IPS-18a (cell line): ENCODE data around the gene NEURL1.
"Not testable (repeated sequence)": the region's sequence is repeated elsewhere in the genome, so short reads cannot be mapped to it uniquely, and the experiment has no call there.

Experiments
- H3K27ac ChIP-seq: one replicate; pipeline ENCODE4 v1.5.1; 2013; ENCODE audit warnings: low read length
- H3K27me3 ChIP-seq: one replicate; pipeline ENCODE4 v1.6.1; 2013; ENCODE audit warnings: mild to moderate bottlenecking, low read length; ENCODE audit not compliant: control insufficient read depth, insufficient read depth
- H3K36me3 ChIP-seq: one replicate; pipeline ENCODE4 v1.6.1; 2013; ENCODE audit warnings: low read depth, low read length; ENCODE audit not compliant: control insufficient read depth
- H3K4me1 ChIP-seq: one replicate; pipeline ENCODE4 v1.6.1; 2013; ENCODE audit warnings: low read depth, low read length; ENCODE audit not compliant: control insufficient read depth
- H3K4me3 ChIP-seq: one replicate; pipeline ENCODE4 v1.5.1; 2013; ENCODE audit warnings: low read length
- H3K9ac ChIP-seq: one replicate; pipeline ENCODE4 v1.6.1; 2013; ENCODE audit warnings: mild to moderate bottlenecking, low read length, moderate library complexity
- H3K9me3 ChIP-seq: one replicate; pipeline ENCODE4 v1.6.1; 2013; ENCODE audit warnings: low read depth, low read length; ENCODE audit not compliant: control insufficient read depth

The NEURL1 gene

DNA sequence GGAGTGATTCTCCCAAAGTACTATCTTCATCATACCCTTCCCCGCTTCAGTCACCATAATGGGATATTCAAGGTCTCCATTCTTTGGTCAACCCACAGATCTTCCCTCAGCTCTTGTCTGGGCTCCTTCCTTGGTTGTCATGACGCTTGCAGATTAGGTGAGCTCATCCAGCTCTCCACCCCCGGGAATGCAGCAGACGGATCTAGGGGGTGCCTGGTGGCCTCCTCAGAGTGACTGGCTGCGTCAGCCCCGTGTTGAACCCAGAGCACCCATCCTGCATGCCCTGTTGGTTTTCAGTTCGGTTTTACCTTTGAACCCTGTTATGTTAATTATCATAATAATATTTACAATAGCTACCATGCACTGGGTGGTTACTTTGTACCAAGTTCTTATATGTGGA is 6.4 kb downstream of the NEURL1 start:
- Histone ChIP-seq H3K4me1 (peaks cover 2% of the 10 kb centered on the region), H3K36me3 (no peaks in the 10 kb centered on the region), H3K4me3 (no peak overlapping the region), H3K27me3 (peaks cover 23% of the 10 kb centered on the region), H3K9me3 (no peaks in the 10 kb centered on the region), H3K27ac (no peak overlapping the region), H3K9ac (no peak overlapping the region)

DNA sequence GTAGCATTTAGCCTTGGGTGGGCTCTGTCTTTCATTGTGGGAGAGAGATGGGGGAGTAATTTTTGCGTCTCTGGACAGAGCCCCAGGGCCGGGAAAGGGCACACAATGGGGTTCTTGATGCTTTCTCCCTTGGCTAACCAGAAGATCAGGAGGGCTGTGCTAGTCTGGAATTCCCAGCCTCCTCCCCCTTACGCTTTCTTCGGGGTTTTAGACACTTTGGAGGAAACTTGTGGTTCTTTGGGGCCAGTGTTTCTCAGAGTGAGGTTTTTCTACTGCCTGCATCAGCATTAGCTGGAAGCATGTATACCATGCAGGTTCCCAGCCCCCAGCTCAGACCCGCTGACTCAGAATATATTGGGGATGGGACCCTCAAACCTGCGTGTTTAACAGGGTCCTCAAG is 7.0 kb downstream of the NEURL1 start:
- H3K9ac ChIP-seq, result no peak overlapping the region
- no peak overlapping the region for H3K27ac ChIP-seq
- H3K36me3 ChIP-seq, result no peaks in the 10 kb centered on the region
- peaks cover 2% of the 10 kb centered on the region for H3K4me1 ChIP-seq
- H3K9me3 ChIP-seq, result no peaks in the 10 kb centered on the region
- H3K4me3 ChIP-seq, result no peak overlapping the region
- peaks cover 17% of the 10 kb centered on the region for H3K27me3 ChIP-seq

GRCh38 chr10:103501186-103501585 is 7.7 kb downstream of the NEURL1 start:
- Histone ChIP-seq H3K4me1 (peaks cover 2% of the 10 kb centered on the region), H3K9ac (no peak overlapping the region), H3K9me3 (no peaks in the 10 kb centered on the region), H3K36me3 (no peaks in the 10 kb centered on the region), H3K27me3 (peaks cover 14% of the 10 kb centered on the region), H3K4me3 (no peak overlapping the region), H3K27ac (no peak overlapping the region)

DNA sequence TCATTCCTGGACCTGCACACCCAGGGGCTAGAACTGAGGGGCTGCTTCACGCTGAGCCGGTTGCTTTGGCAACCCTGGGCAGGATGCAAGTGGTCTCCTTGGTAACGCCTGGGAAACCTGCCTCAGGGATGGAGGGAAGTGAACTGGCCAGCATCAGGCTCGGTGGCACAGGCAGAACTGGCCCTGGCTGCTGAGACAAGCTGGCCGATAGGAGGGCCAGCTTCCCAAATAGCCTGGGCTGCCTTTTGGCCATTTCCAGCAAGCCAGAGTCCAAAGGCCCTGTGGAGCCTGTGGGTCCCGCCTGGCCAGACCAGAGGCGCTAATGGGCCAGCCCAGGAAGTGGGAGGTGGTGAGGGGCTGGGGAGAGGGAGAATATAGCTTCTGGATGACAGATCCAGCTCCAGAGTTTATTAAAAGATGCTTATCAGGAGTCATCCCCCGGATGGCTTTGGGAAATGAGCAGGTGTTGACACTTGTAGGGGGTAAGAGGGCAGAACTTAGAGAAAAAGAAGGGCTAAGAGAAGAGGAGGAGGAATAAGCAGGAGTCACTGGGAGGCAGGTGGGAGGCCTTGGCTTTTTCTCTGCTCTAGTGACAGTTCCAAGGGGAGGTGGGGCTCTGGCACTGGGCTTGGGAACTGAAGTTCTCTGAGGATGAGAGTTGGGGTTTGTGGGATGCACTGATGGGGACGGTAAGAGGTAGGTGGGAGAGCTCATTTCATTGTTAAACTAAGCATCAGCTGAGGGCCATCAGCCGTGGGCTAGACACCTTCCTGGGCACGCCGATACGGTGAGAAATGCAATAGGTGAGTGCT is 9.6 kb downstream of the NEURL1 start:
- H3K27ac ChIP-seq, result no peak overlapping the region
- no peak overlapping the region for H3K9ac ChIP-seq
- peaks cover 2% of the 10 kb centered on the region for H3K4me1 ChIP-seq
- no peaks in the 10 kb centered on the region for H3K9me3 ChIP-seq
- H3K36me3 ChIP-seq, result no peaks in the 10 kb centered on the region
- H3K27me3 ChIP-seq, result no peaks in the 10 kb centered on the region
- H3K4me3 ChIP-seq, result no peak overlapping the region

DNA sequence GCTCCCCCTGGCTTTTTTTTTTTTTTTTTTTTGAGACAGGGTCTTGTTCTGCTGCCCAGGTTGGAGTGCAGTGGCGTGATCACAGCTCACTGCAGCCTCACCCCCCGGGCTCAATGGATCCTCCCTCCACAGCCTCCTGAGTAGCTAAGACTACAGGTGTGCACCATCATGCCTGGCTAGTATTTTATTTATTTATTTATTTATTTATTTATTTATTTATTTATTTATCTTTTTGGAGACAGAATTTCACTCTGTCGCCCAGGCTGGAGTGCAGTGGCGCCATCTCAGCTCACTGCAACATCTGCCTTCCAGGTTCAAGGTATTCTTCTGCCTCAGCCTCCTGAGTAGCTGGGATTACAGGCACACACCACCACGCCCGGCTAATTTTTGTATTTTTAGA is 10.3 kb downstream of the NEURL1 start:
- not testable (repeated sequence) for H3K4me3 ChIP-seq, H3K36me3 ChIP-seq, H3K27me3 ChIP-seq, H3K9ac ChIP-seq, H3K4me1 ChIP-seq, H3K9me3 ChIP-seq, H3K27ac ChIP-seq

GRCh38 chr10:103504181-103504783 is 10.8 kb downstream of the NEURL1 start:
- no peaks in the 10 kb centered on the region for H3K27me3 ChIP-seq

DNA sequence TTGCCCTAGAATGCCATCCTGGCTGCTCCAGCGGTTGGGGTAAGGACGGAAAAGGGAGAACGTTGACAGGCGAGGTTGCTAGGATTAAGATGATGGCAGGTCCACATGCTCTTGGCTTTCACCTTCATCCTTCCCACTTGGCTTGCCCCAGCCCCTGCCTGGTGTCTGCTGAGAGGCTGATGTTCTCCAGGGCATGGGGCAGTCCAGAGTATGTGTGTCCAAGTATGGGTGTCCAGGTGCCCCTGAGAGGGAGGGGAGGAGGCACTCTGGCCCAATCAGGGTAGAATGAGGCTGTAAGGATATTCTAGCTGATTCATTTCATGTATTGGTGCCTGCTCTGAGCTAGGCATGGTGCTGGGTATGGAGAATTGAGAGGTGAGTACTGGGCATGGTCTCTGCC is 12.6 kb downstream of the NEURL1 start:
- Histone ChIP-seq H3K36me3 (no peaks in the 10 kb centered on the region), H3K9ac (no peak overlapping the region), H3K4me3 (no peak overlapping the region), H3K27me3 (no peaks in the 10 kb centered on the region), H3K9me3 (no peaks in the 10 kb centered on the region), H3K4me1 (peaks cover 2% of the 10 kb centered on the region), H3K27ac (no peak overlapping the region)

More at GRCh38 chr10:103504181-103504783, 10.8 kb downstream of the NEURL1 start:
- Histone ChIP-seq H3K9ac (no peak overlapping the region), H3K4me1 (peaks cover 2% of the 10 kb centered on the region), H3K4me3 (no peak overlapping the region), H3K9me3 (no peaks in the 10 kb centered on the region), H3K36me3 (no peaks in the 10 kb centered on the region), H3K27ac (no peak overlapping the region)

DNA sequence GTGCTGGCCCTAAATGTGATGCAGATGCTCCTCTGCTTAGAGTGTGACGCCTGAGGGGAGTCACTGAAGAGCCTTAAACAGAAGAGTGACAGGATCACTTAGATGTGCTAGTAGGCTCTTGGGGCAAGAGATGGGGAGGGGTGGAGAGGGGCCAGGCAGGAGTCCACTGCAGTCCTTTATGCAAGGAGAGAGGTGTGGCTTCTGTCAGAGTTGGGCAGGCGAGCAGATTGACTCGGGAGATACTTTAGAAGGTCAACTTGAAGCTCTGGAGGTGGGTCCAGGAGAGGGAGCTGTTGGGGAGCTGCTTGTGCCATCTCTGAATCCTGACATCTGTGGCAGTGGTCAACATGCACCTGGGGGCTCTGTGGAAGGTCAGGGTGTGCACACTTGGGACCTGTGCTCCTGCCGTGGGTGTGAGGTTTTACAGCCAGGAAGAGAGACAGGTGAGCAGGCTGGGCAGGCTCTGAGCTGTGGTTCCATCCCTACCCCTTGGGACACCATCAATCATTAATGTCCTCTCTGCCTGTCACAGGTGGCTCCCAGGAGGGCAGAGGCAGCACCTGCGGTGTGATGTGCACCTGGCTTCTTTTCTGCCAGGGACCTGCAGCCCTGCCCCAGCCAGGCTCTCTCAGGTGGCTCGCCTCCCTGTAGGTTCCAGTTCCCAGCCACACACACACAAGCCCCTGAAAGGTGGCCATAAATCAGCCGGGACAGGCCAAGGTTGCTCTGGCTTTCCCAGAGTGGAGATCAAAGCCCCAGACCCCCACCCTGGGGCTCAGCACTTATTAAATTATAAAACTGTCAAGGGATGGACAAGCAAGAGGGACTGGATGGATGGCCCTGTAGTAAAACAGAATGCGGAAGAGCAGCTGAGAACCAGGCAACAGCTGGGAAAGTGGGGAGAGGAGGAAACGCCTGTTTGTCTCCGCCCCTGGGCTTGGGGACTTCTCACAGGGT is 14.0 kb downstream of the NEURL1 start:
- Histone ChIP-seq H3K9ac (no peak overlapping the region), H3K27ac (no peak overlapping the region), H3K4me1 (peaks cover 2% of the 10 kb centered on the region), H3K4me3 (no peak overlapping the region), H3K36me3 (no peaks in the 10 kb centered on the region), H3K27me3 (no peaks in the 10 kb centered on the region), H3K9me3 (no peaks in the 10 kb centered on the region)

GRCh38 chr10:103510046-103510685 is 16.7 kb downstream of the NEURL1 start:
- no peak overlapping the region for H3K27ac ChIP-seq
- H3K9ac ChIP-seq, result no peak overlapping the region
- H3K9me3 ChIP-seq, result no peaks in the 10 kb centered on the region
- H3K4me3 ChIP-seq, result no peak overlapping the region
- no peaks in the 10 kb centered on the region for H3K36me3 ChIP-seq
- H3K27me3 ChIP-seq, result no peaks in the 10 kb centered on the region
- H3K4me1 ChIP-seq, result no peaks in the 10 kb centered on the region

GRCh38 chr10:103510791-103511752 is 17.6 kb downstream of the NEURL1 start:
- Histone ChIP-seq H3K9ac (no peak overlapping the region), H3K27me3 (no peaks in the 10 kb centered on the region), H3K9me3 (no peaks in the 10 kb centered on the region), H3K4me3 (no peak overlapping the region), H3K4me1 (no peaks in the 10 kb centered on the region), H3K27ac (no peak overlapping the region), H3K36me3 (no peaks in the 10 kb centered on the region)
